Loucy (cell line): ENCODE data around the gene GTF2A1.

Experiments
- H2AFZ ChIP-seq: fragments of 200-600 bp; sonication (generic); 2 replicates; pipeline ENCODE4 v1.6.0; 2016; ENCODE audit warnings: antibody characterized with exemption, mild to moderate bottlenecking, low read length, moderate library complexity
- H3F3A ChIP-seq: fragments of 200-600 bp; 2 replicates; pipeline ENCODE4 v1.6.0; 2016; ENCODE audit warnings: antibody characterized with exemption, low read depth, mild to moderate bottlenecking
- H3K27me3 ChIP-seq: fragments of 200-600 bp; sonication (generic); 2 replicates; pipeline ENCODE4 v1.6.1; 2014; ENCODE audit warnings: low read length, mild to moderate bottlenecking; ENCODE audit not compliant: insufficient read depth, poor library complexity, severe bottlenecking
- H3K36me3 ChIP-seq: fragments of 200-600 bp; sonication (generic); 2 replicates; pipeline ENCODE4 v1.6.1; 2016; ENCODE audit warnings: low read length; ENCODE audit not compliant: insufficient read depth
- H3K4me1 ChIP-seq: fragments of 200-600 bp; sonication (generic); 2 replicates; pipeline ENCODE4 v1.5.1; 2014; ENCODE audit warnings: low read length, mild to moderate bottlenecking; ENCODE audit not compliant: insufficient read depth, poor library complexity, severe bottlenecking
- H3K4me2 ChIP-seq: fragments of 200-600 bp; sonication (generic); 2 replicates; pipeline ENCODE4 v1.6.0; 2014; ENCODE audit warnings: antibody characterized with exemption, low read length, low read depth, mild to moderate bottlenecking; ENCODE audit not compliant: poor library complexity, severe bottlenecking
- H3K4me3 ChIP-seq: fragments of 200-600 bp; sonication (generic); 2 replicates; pipeline ENCODE4 v1.5.1; 2014; ENCODE audit warnings: low read length, mild to moderate bottlenecking, mixed read lengths; ENCODE audit not compliant: poor library complexity, severe bottlenecking
- H3K79me2 ChIP-seq: fragments of 200-600 bp; sonication (generic); 2 replicates; pipeline ENCODE4 v1.6.1; 2014; ENCODE audit warnings: low read length; ENCODE audit not compliant: insufficient read depth
- H3K9ac ChIP-seq: fragments of 200-600 bp; sonication (generic); 2 replicates; pipeline ENCODE4 v1.6.0; 2014; ENCODE audit warnings: mild to moderate bottlenecking, low read depth, low read length, moderate library complexity; ENCODE audit not compliant: poor library complexity, severe bottlenecking
- H3K9me2 ChIP-seq: fragments of 200-600 bp; sonication (generic); replicated peaks from 2 replicates; pipeline ENCODE4 v1.6.1; 2016; ENCODE audit warnings: low read depth, low read length, mixed read lengths
- H3K9me3 ChIP-seq: fragments of 200-600 bp; sonication (generic); 2 replicates; pipeline ENCODE4 v1.6.1; 2014; ENCODE audit warnings: mild to moderate bottlenecking, antibody characterized with exemption, low read length, low read depth; ENCODE audit not compliant: insufficient read depth
- H4K20me1 ChIP-seq: fragments of 200-600 bp; sonication (generic); 2 replicates; pipeline ENCODE4 v1.6.0; 2014; ENCODE audit warnings: antibody characterized with exemption, low read length, mild to moderate bottlenecking; ENCODE audit not compliant: insufficient read depth, poor library complexity, severe bottlenecking
- CTCF ChIP-seq: fragments of 200-600 bp; sonication (generic); conservative IDR thresholded peaks from 2 replicates; pipeline ENCODE4 v1.5.1; 2014; ENCODE audit warnings: mild to moderate bottlenecking, antibody characterized with exemption, low read length
- EZH2phosphoT487 ChIP-seq: fragments of 200-600 bp; IDR thresholded peaks from 2 replicates; pipeline ENCODE4 v1.6.1; 2018; ENCODE audit warnings: antibody characterized with exemption, mild to moderate bottlenecking, moderate library complexity, borderline replicate concordance

The GTF2A1 gene

GRCh38 chr14:81172881-81173280, 47.9 kb downstream of the GTF2A1 start:
- H3K4me2 ChIP-seq, result no peak overlapping the region

GRCh38 chr14:81172353-81172752, 48.4 kb downstream of the GTF2A1 start:
- Histone ChIP-seq H3K9ac (no peak overlapping the region), H3K4me1 (peaks cover 10% of the 10 kb centered on the region)

More at GRCh38 chr14:81172881-81173280, 47.9 kb downstream of the GTF2A1 start:
- Histone ChIP-seq H2AFZ (no peak overlapping the region), H3K27me3 (no peaks in the 10 kb centered on the region), H3K4me3 (no peak overlapping the region), H3K79me2 (0 out of 2 replicates have a peak, but pooled peaks cover 4% of the 10 kb centered on the region), H4K20me1 (no peaks in the 10 kb centered on the region), H3K9ac (no peak overlapping the region), H3K9me3 (no peaks in the 10 kb centered on the region), H3K4me1 (peaks cover 12% of the 10 kb centered on the region), H3K9me2 (no peaks in the 10 kb centered on the region), H3F3A (no peaks in the 10 kb centered on the region), H3K36me3 (no peaks in the 10 kb centered on the region)
- TF ChIP-seq CTCF, result no peak
- TF ChIP-seq EZH2phosphoT487, result no peak

GRCh38 chr14:81170829-81171195, 49.9 kb downstream of the GTF2A1 start:
- no peak overlapping the region for H2AFZ ChIP-seq
- H3K4me1 ChIP-seq, result peaks cover 10% of the 10 kb centered on the region
- H3K4me2 ChIP-seq, result peak overlapping the region; percentile 96

More at GRCh38 chr14:81172353-81172752, 48.4 kb downstream of the GTF2A1 start:
- no peaks in the 10 kb centered on the region for H3K9me3 ChIP-seq
- TF ChIP-seq CTCF, result no peak
- H3K4me2 ChIP-seq, result no peak overlapping the region
- no peak overlapping the region for H2AFZ ChIP-seq
- no peaks in the 10 kb centered on the region for H3K27me3 ChIP-seq
- H3K4me3 ChIP-seq, result no peak overlapping the region
- H4K20me1 ChIP-seq, result no peaks in the 10 kb centered on the region
- no peaks in the 10 kb centered on the region for H3K9me2 ChIP-seq
- H3K79me2 ChIP-seq, result 0 out of 2 replicates have a peak, but pooled peaks cover 4% of the 10 kb centered on the region
- H3K36me3 ChIP-seq, result no peaks in the 10 kb centered on the region
- no peaks in the 10 kb centered on the region for H3F3A ChIP-seq

More at GRCh38 chr14:81170829-81171195, 49.9 kb downstream of the GTF2A1 start:
- Histone ChIP-seq H3F3A (no peaks in the 10 kb centered on the region), H3K9ac (peak overlapping the region; percentile 87), H4K20me1 (no peaks in the 10 kb centered on the region), H3K9me2 (no peaks in the 10 kb centered on the region), H3K27me3 (no peaks in the 10 kb centered on the region), H3K9me3 (no peaks in the 10 kb centered on the region), H3K79me2 (0 out of 2 replicates have a peak, but pooled peaks cover 4% of the 10 kb centered on the region), H3K36me3 (no peaks in the 10 kb centered on the region), H3K4me3 (peak overlapping the region; percentile 87)
- TF ChIP-seq EZH2phosphoT487 (no peak), CTCF (no peak)
